Measurements from ENCODE around the gene ALKBH6.
A peak's percentile ranks its signal among the peaks of the same experiment; 100 is the strongest.
"Not testable (repeated sequence)": the region's sequence is repeated elsewhere in the genome, so short reads cannot be mapped to it uniquely, and the experiment has no call there.

The ALKBH6 gene

GRCh38 chr19:36041092-36041491 is 27.1 kb upstream of the ALKBH6 start:
- not testable (repeated sequence) for H3K9me3 ChIP-seq (replicated peaks in 1 of 2; ENCODE audit: control insufficient read depth in 2 of 2, insufficient read depth in 1 of 2, low read depth in 1 of 2, low read length in 2 of 2); H3K14ac ChIP-seq (ENCODE audit: low read length); H3K27me3 ChIP-seq (ENCODE audit: control insufficient read depth in 3 of 3, insufficient read depth in 3 of 3, low read depth in 1 of 3, low read length in 3 of 3); H3K27ac ChIP-seq (replicated peaks; ENCODE audit: low read length); DNase-seq (ENCODE audit: low spot score); H3K18ac ChIP-seq (ENCODE audit: low read length); H2BK12ac ChIP-seq (ENCODE audit: low read length); H4K8ac ChIP-seq (ENCODE audit: low read depth, low read length); H3K4ac ChIP-seq (ENCODE audit: low read length); H2BK5ac ChIP-seq (ENCODE audit: low read length); H3K4me1 ChIP-seq (ENCODE audit: control insufficient read depth in 2 of 2, insufficient read depth in 1 of 2, low read depth in 1 of 2, low read length in 2 of 2); H3K23ac ChIP-seq (ENCODE audit: low read depth, low read length, poor library complexity); H3K79me1 ChIP-seq (ENCODE audit: low read depth, low read length); H2BK15ac ChIP-seq (ENCODE audit: low read length); H2BK120ac ChIP-seq (ENCODE audit: low read depth, low read length); H2AFZ ChIP-seq (ENCODE audit: low read length); H3K4me3 ChIP-seq (ENCODE audit: low read length in 2 of 2); H3K4me2 ChIP-seq (ENCODE audit: insufficient read depth, low read length, poor library complexity, severe bottlenecking); H2AK5ac ChIP-seq (ENCODE audit: low read depth, low read length); H3K9ac ChIP-seq (ENCODE audit: low read depth, low read length, poor library complexity); H4K91ac ChIP-seq (ENCODE audit: low read depth, low read length, poor library complexity)
- peaks cover 0 to 16% of the 10 kb centered on the region in 2 donors for H3K36me3 ChIP-seq (replicated peaks in 1 of 2; ENCODE audit: control insufficient read depth in 2 of 2, insufficient read depth in 2 of 2, low read length in 2 of 2)
- no CpG with 5 or more reads among the region's 6 CpGs for WGBS, 2 donors (ENCODE audit: extremely low coverage in 2 of 2, insufficient read length in 2 of 2, insufficient replicate concordance in 1 of 2)

GRCh38 chr19:36040495-36040894 is 26.5 kb upstream of the ALKBH6 start:
- no peak overlapping the region for H2BK120ac ChIP-seq (ENCODE audit: low read depth, low read length)
- H3K79me1 ChIP-seq (ENCODE audit: low read depth, low read length), result peaks cover 2% of the 10 kb centered on the region
- H2BK15ac ChIP-seq (ENCODE audit: low read length), result no peak overlapping the region
- H3K9me3 ChIP-seq (replicated peaks in 1 of 2; ENCODE audit: control insufficient read depth in 2 of 2, insufficient read depth in 1 of 2, low read depth in 1 of 2, low read length in 2 of 2), result no peaks in the 10 kb centered on the region
- no CpG with 5 or more reads among the region's 6 CpGs for WGBS, 2 donors (ENCODE audit: extremely low coverage in 2 of 2, insufficient read length in 2 of 2, insufficient replicate concordance in 1 of 2)
- H3K27me3 ChIP-seq (ENCODE audit: control insufficient read depth in 3 of 3, insufficient read depth in 3 of 3, low read depth in 1 of 3, low read length in 3 of 3), result no peaks in the 10 kb centered on the region
- no peak overlapping the region for H3K9ac ChIP-seq (ENCODE audit: low read depth, low read length, poor library complexity)
- no peak overlapping the region for H3K27ac ChIP-seq (replicated peaks; ENCODE audit: low read length)
- H2BK5ac ChIP-seq (ENCODE audit: low read length), result no peak overlapping the region
- no peak overlapping the region for H2BK12ac ChIP-seq (ENCODE audit: low read length)
- peaks cover 0 to 12% of the 10 kb centered on the region in 2 donors for H3K36me3 ChIP-seq (replicated peaks in 1 of 2; ENCODE audit: control insufficient read depth in 2 of 2, insufficient read depth in 2 of 2, low read length in 2 of 2)
- H3K4me3 ChIP-seq (ENCODE audit: low read length in 2 of 2), result no peak overlapping the region
- H4K91ac ChIP-seq (ENCODE audit: low read depth, low read length, poor library complexity), result no peak overlapping the region
- no peak overlapping the region for H3K18ac ChIP-seq (ENCODE audit: low read length)
- H2AK5ac ChIP-seq (ENCODE audit: low read depth, low read length), result no peak overlapping the region
- no peak overlapping the region for H3K14ac ChIP-seq (ENCODE audit: low read length)
- no peak overlapping the region for H2AFZ ChIP-seq (ENCODE audit: low read length)
- H3K23ac ChIP-seq (ENCODE audit: low read depth, low read length, poor library complexity), result no peak overlapping the region
- H3K4ac ChIP-seq (ENCODE audit: low read length), result no peak overlapping the region
- DNase-seq (ENCODE audit: low spot score), result no peak
- no peak overlapping the region for H4K8ac ChIP-seq (ENCODE audit: low read depth, low read length)
- no peak overlapping the region for H3K4me2 ChIP-seq (ENCODE audit: insufficient read depth, low read length, poor library complexity, severe bottlenecking)
- H3K4me1 ChIP-seq (ENCODE audit: control insufficient read depth in 2 of 2, insufficient read depth in 1 of 2, low read depth in 1 of 2, low read length in 2 of 2), result peaks cover 0 to 3% of the 10 kb centered on the region in 2 donors

- H2BK5ac ChIP-seq (ENCODE audit: low read length), result peak within 1 kb of the TSS; percentile 1
- H2BK120ac ChIP-seq (ENCODE audit: low read depth, low read length), result no peak within 1 kb of the TSS
- peak within 1 kb of the TSS; percentile 50 for H3K14ac ChIP-seq (ENCODE audit: low read length)
- no peak within 1 kb of the TSS for H2BK12ac ChIP-seq (ENCODE audit: low read length)
- H3K4me2 ChIP-seq (ENCODE audit: insufficient read depth, low read length, poor library complexity, severe bottlenecking), result peak within 1 kb of the TSS; percentile 90
- peak within 1 kb of the TSS; percentile 61 for H3K27ac ChIP-seq (replicated peaks; ENCODE audit: low read length)
- DNase-seq (ENCODE audit: low spot score), result peak; percentile 75
- H3K23ac ChIP-seq (ENCODE audit: low read depth, low read length, poor library complexity), result no peak within 1 kb of the TSS
- H2BK15ac ChIP-seq (ENCODE audit: low read length), result peak within 1 kb of the TSS; percentile 62
- peak within 1 kb of the TSS; percentile 96 for H2AFZ ChIP-seq (ENCODE audit: low read length)
- H3K9ac ChIP-seq (ENCODE audit: low read depth, low read length, poor library complexity), result peak within 1 kb of the TSS; percentile 82
- H3K18ac ChIP-seq (ENCODE audit: low read length), result peak within 1 kb of the TSS; percentile 95
- H2AK5ac ChIP-seq (ENCODE audit: low read depth, low read length), result peak within 1 kb of the TSS; percentile 88
- no peaks in the 10 kb centered on the region for H3K9me3 ChIP-seq (replicated peaks in 1 of 2; ENCODE audit: control insufficient read depth in 2 of 2, insufficient read depth in 1 of 2, low read depth in 1 of 2, low read length in 2 of 2)
- peaks cover 4 to 7% of the 10 kb centered on the region in 2 donors for H3K4me1 ChIP-seq (ENCODE audit: control insufficient read depth in 2 of 2, insufficient read depth in 1 of 2, low read depth in 1 of 2, low read length in 2 of 2)
- peak within 1 kb of the TSS; percentile 29 for H3K4ac ChIP-seq (ENCODE audit: low read length)
- no CpG with 5 or more reads among the region's 51 CpGs for WGBS, 2 donors (ENCODE audit: extremely low coverage in 2 of 2, insufficient read length in 2 of 2, insufficient replicate concordance in 1 of 2)
- no peaks in the 10 kb centered on the region for H3K27me3 ChIP-seq (ENCODE audit: control insufficient read depth in 3 of 3, insufficient read depth in 3 of 3, low read depth in 1 of 3, low read length in 3 of 3)
- H3K4me3 ChIP-seq (ENCODE audit: low read length in 2 of 2), result peak within 1 kb of the TSS; percentile 69 to 93
- no peak within 1 kb of the TSS for H4K8ac ChIP-seq (ENCODE audit: low read depth, low read length)
- H4K91ac ChIP-seq (ENCODE audit: low read depth, low read length, poor library complexity), result no peak within 1 kb of the TSS
- H3K36me3 ChIP-seq (replicated peaks in 1 of 2; ENCODE audit: control insufficient read depth in 2 of 2, insufficient read depth in 2 of 2, low read length in 2 of 2), result peaks cover 10 to 19% of the 10 kb centered on the region in 2 donors
- H3K79me1 ChIP-seq (ENCODE audit: low read depth, low read length), result peaks cover 3% of the 10 kb centered on the region
Measured at GRCh38 chr19:36032251-36033104, 18.5 kb upstream of the ALKBH6 start, which contains the start of gene CLIP3. TSS of gene CLIP3 (minus strand) at chr19:36032873. CDS start at chr19:36032357, 516 bp downstream.

GRCh38 chr19:36031308-36031707 is 17.3 kb upstream of the ALKBH6 start:
- Histone ChIP-seq H3K23ac (ENCODE audit: low read depth, low read length, poor library complexity) (no peak overlapping the region), H2BK12ac (ENCODE audit: low read length) (no peak overlapping the region), H3K27ac (replicated peaks; ENCODE audit: low read length) (no peak overlapping the region), H2BK5ac (ENCODE audit: low read length) (no peak overlapping the region), H3K4me1 (ENCODE audit: control insufficient read depth in 2 of 2, insufficient read depth in 1 of 2, low read depth in 1 of 2, low read length in 2 of 2) (peaks cover 4 to 7% of the 10 kb centered on the region in 2 donors), H3K18ac (ENCODE audit: low read length) (no peak overlapping the region), H3K9me3 (replicated peaks in 1 of 2; ENCODE audit: control insufficient read depth in 2 of 2, insufficient read depth in 1 of 2, low read depth in 1 of 2, low read length in 2 of 2) (peaks cover 0 to 2% of the 10 kb centered on the region in 2 donors), H3K27me3 (ENCODE audit: control insufficient read depth in 3 of 3, insufficient read depth in 3 of 3, low read depth in 1 of 3, low read length in 3 of 3) (no peaks in the 10 kb centered on the region), H3K4me3 (ENCODE audit: low read length in 2 of 2) (no peak overlapping the region), H4K8ac (ENCODE audit: low read depth, low read length) (no peak overlapping the region), H3K14ac (ENCODE audit: low read length) (no peak overlapping the region), H3K4ac (ENCODE audit: low read length) (no peak overlapping the region), H3K79me1 (ENCODE audit: low read depth, low read length) (peaks cover 3% of the 10 kb centered on the region), H2BK120ac (ENCODE audit: low read depth, low read length) (no peak overlapping the region), H2AFZ (ENCODE audit: low read length) (no peak overlapping the region), H2BK15ac (ENCODE audit: low read length) (no peak overlapping the region), H3K9ac (ENCODE audit: low read depth, low read length, poor library complexity) (no peak overlapping the region), H2AK5ac (ENCODE audit: low read depth, low read length) (no peak overlapping the region), H4K91ac (ENCODE audit: low read depth, low read length, poor library complexity) (no peak overlapping the region), H3K36me3 (replicated peaks in 1 of 2; ENCODE audit: control insufficient read depth in 2 of 2, insufficient read depth in 2 of 2, low read length in 2 of 2) (peaks cover 21 to 30% of the 10 kb centered on the region in 2 donors), H3K4me2 (ENCODE audit: insufficient read depth, low read length, poor library complexity, severe bottlenecking) (no peak overlapping the region)
- WGBS, 2 donors (ENCODE audit: extremely low coverage in 2 of 2, insufficient read length in 2 of 2, insufficient replicate concordance in 1 of 2), result no CpG with 5 or more reads among the region's 6 CpGs
- DNase-seq (ENCODE audit: low spot score), result no peak
